Tibial nerve (tissue), 4 donors: ENCODE data around the gene BCR. TPM values are rescaled to one million over a fixed set of nuclear protein-coding genes. Genes with fewer than 3 reads are reported as not detected.
"Not testable (repeated sequence)": the region's sequence is repeated elsewhere in the genome, so short reads cannot be mapped to it uniquely, and the experiment has no call there.

Experiments
- DNase-seq, 2 donors: peaks; one replicate each; pipeline ENCODE4 v3.0.0-alpha.2; 2019; ENCODE audit warnings: low spot score in 2 of 2
- H3K27ac ChIP-seq, 4 donors: fragments of 200-600 bp; sonication (generic) in 3 of 4; one replicate each; pipeline ENCODE4 v1.5.1; 2017 to 2019; ENCODE audit warnings: mild to moderate bottlenecking in 1 of 4
- H3K27me3 ChIP-seq, 2 donors: fragments of 200-600 bp; sonication (generic) in 1 of 2; one replicate each; pipeline versions ENCODE4 v1.5.1 to v1.6.0; 2017 to 2019
- H3K36me3 ChIP-seq, 3 donors: fragments of 200-600 bp; sonication (generic); one replicate each; pipeline ENCODE4 v1.5.1; 2018 to 2019
- H3K4me1 ChIP-seq, 4 donors: fragments of 200-600 bp; sonication (generic) in 3 of 4; one replicate each; pipeline ENCODE4 v1.5.1; 2017 to 2019
- H3K4me3 ChIP-seq, 4 donors: fragments of 200-600 bp; sonication (generic) in 3 of 4; one replicate each; pipeline ENCODE4 v1.5.1; 2017 to 2019; ENCODE audit warnings: mild to moderate bottlenecking in 1 of 4, moderate library complexity in 1 of 4
- H3K9me3 ChIP-seq, 4 donors: fragments of 200-600 bp; sonication (generic) in 3 of 4; one replicate each; pipeline ENCODE4 v1.5.1; 2017 to 2019
- CTCF ChIP-seq, 5 experiments: fragments of 200-600 bp in 3 of 5; fragments of 450-650 bp in 2 of 5; sonication (generic) in 3 of 5; IDR thresholded peaks; one replicate each; pipeline ENCODE4 v1.5.1; 2016 to 2019; ENCODE audit warnings: antibody characterized with exemption in 5 of 5, mild to moderate bottlenecking in 3 of 5, moderate library complexity in 2 of 5
- EP300 ChIP-seq, 2 donors: sonication (generic); formaldehyde crosslinking; IDR thresholded peaks; one replicate each; pipeline ENCODE4 v1.6.1; 2017; ENCODE audit warnings: antibody characterized with exemption in 2 of 2, mild to moderate bottlenecking in 1 of 2
- POLR2A ChIP-seq, 2 donors: fragments of 450-650 bp; IDR thresholded peaks; one replicate each; pipeline ENCODE4 v1.6.1; 2017; ENCODE audit warnings: antibody characterized with exemption in 2 of 2, mild to moderate bottlenecking in 2 of 2, moderate library complexity in 2 of 2
- WGBS, 2 donors: methylation state at CpG; one replicate each; pipeline ENCODE4 v1.1.5; 2018; 5-methylcytosine and 5-hydroxymethylcytosine counted together
- total RNA-seq, 4 donors: library from RNA; depleted of rRNA; stranded (reverse); fragments of >200 nt; gene quantifications; one replicate each; pipeline ENCODE4 v1.1.0, GENCODE V29; 2016

BCR gene
- total RNA-seq, 4 donors from 2014 or later = 99.0 to 174 (median 120) TPM

- peak overlapping the region; percentile 78 to 95 (median 86) for H3K27ac ChIP-seq
- no peaks in the 10 kb centered on the region for H3K9me3 ChIP-seq
- H3K4me3 ChIP-seq = peak overlapping the region in 2 of 4 donors; percentile 14 to 27
- peaks cover 0 to 23% (median 0%) of the 10 kb centered on the region in 3 donors for H3K36me3 ChIP-seq
- WGBS, 2 donors = 30 to 44% methylated on average over 11 of the region's 11 CpGs
- peak in 1 of 2 donors; percentile 49 for TF ChIP-seq POLR2A (IDR thresholded peaks at IDR 0.05)
- TF ChIP-seq EP300 (IDR thresholded peaks at IDR 0.05) = peak; percentile 87 to 94
- peak in 1 of 5 experiments; percentile 10 for TF ChIP-seq CTCF (IDR thresholded peaks at IDR 0.05)
- peaks cover 0 to 35% (median 20%) of the 10 kb centered on the region in 4 donors for H3K4me1 ChIP-seq
- peak; percentile 64 to 65 for DNase-seq
- H3K27me3 ChIP-seq = no peaks in the 10 kb centered on the region
These were observed 125.6 kb downstream of the BCR start for GRCh38 chr22:23305922-23306374.

GRCh38 chr22:23306438-23306921 lies 126.2 kb downstream of the BCR start:
- Histone ChIP-seq H3K27me3 (no peaks in the 10 kb centered on the region), H3K4me1 (peaks cover 0 to 35% (median 20%) of the 10 kb centered on the region in 4 donors), H3K9me3 (no peaks in the 10 kb centered on the region), H3K27ac (peak overlapping the region; percentile 53 to 95 (median 86)), H3K4me3 (no peak overlapping the region), H3K36me3 (peaks cover 0 to 18% (median 0%) of the 10 kb centered on the region in 3 donors)
- TF ChIP-seq EP300 (IDR thresholded peaks at IDR 0.05) (no peak), POLR2A (IDR thresholded peaks at IDR 0.05) (no peak), CTCF (IDR thresholded peaks at IDR 0.05) (no peak)
- 74 to 83% methylated on average over 11 of the region's 11 CpGs for WGBS, 2 donors
- DNase-seq = no peak

GRCh38 chr22:23306926-23307325 lies 126.6 kb downstream of the BCR start:
- no peak overlapping the region for H3K4me3 ChIP-seq
- H3K4me1 ChIP-seq = peaks cover 0 to 35% (median 20%) of the 10 kb centered on the region in 4 donors
- WGBS, 2 donors = 89 to 90% methylated on average over 3 of the region's 3 CpGs
- peak overlapping the region; percentile 53 to 95 (median 86) for H3K27ac ChIP-seq
- no peak for DNase-seq
- no peaks in the 10 kb centered on the region for H3K9me3 ChIP-seq
- TF ChIP-seq CTCF (IDR thresholded peaks at IDR 0.05) = no peak
- TF ChIP-seq POLR2A (IDR thresholded peaks at IDR 0.05) = no peak
- TF ChIP-seq EP300 (IDR thresholded peaks at IDR 0.05) = no peak
- no peaks in the 10 kb centered on the region for H3K27me3 ChIP-seq
- H3K36me3 ChIP-seq = peaks cover 0 to 17% (median 0%) of the 10 kb centered on the region in 3 donors

GRCh38 chr22:23307511-23307910 lies 127.2 kb downstream of the BCR start:
- H3K27ac ChIP-seq, H3K27me3 ChIP-seq, H3K9me3 ChIP-seq, H3K4me3 ChIP-seq, DNase-seq: not testable (repeated sequence)
- Histone ChIP-seq H3K4me1 (peaks cover 0 to 35% (median 20%) of the 10 kb centered on the region in 4 donors), H3K36me3 (peaks cover 0 to 14% (median 0%) of the 10 kb centered on the region in 3 donors)
- 41 to 82% methylated on average over 2 of the region's 10 CpGs for WGBS, 2 donors

- not testable (repeated sequence) for H3K9me3 ChIP-seq, DNase-seq, H3K27me3 ChIP-seq, H3K4me3 ChIP-seq
- Histone ChIP-seq H3K36me3 (peaks cover 0 to 22% (median 4%) of the 10 kb centered on the region in 3 donors), H3K4me1 (peaks cover 0 to 35% (median 20%) of the 10 kb centered on the region in 4 donors), H3K27ac (peak overlapping the region in 1 of 4 donors; percentile 34)
- WGBS, 2 donors = no CpG with 5 or more reads among the region's 12 CpGs
These were observed 129.0 kb downstream of the BCR start for GRCh38 chr22:23309261-23309660.

- not testable (repeated sequence) for H3K4me3 ChIP-seq, DNase-seq, H3K27me3 ChIP-seq, H3K27ac ChIP-seq, H3K9me3 ChIP-seq
- Histone ChIP-seq H3K4me1 (peaks cover 0 to 23% (median 13%) of the 10 kb centered on the region in 4 donors), H3K36me3 (peaks cover 0 to 29% (median 4%) of the 10 kb centered on the region in 3 donors)
- TF ChIP-seq EP300 (IDR thresholded peaks at IDR 0.05) = peak in 1 of 2 donors; percentile 59
- 26 to 34% methylated on average over 3 of the region's 15 CpGs for WGBS, 2 donors
These were observed 130.3 kb downstream of the BCR start for GRCh38 chr22:23310443-23311097.

GRCh38 chr22:23311635-23312420 lies 131.5 kb downstream of the BCR start:
- H3K4me3 ChIP-seq, H3K9me3 ChIP-seq, H3K27me3 ChIP-seq, DNase-seq: not testable (repeated sequence)
- peaks cover 0 to 10% (median 3%) of the 10 kb centered on the region in 4 donors for H3K4me1 ChIP-seq
- H3K27ac ChIP-seq = peak overlapping the region in 1 of 4 donors; percentile 37
- WGBS, 2 donors = 92 to 95% methylated on average over 18 of the region's 18 CpGs
- peaks cover 0 to 29% (median 4%) of the 10 kb centered on the region in 3 donors for H3K36me3 ChIP-seq
